Breast epithelium (tissue), 4 donors: ENCODE results near the gene OCLN. TPM values are rescaled to one million over a fixed set of nuclear protein-coding genes. Genes with fewer than 3 reads are reported as not detected.

Experiments
- DNase-seq, 2 donors: peaks; one replicate each; pipeline ENCODE4 v3.0.0-alpha.2; 2019; ENCODE audit warnings: low spot score in 2 of 2
- H3K27ac ChIP-seq, 2 donors: fragments of 200-600 bp; sonication (generic) in 1 of 2; one replicate each; pipeline ENCODE4 v1.5.1; 2016 to 2019; ENCODE audit warnings: mild to moderate bottlenecking in 1 of 2
- H3K27me3 ChIP-seq, 2 donors: fragments of 200-600 bp; sonication (generic) in 1 of 2; one replicate each; pipeline versions ENCODE4 v1.5.1 to v1.6.0; 2017 to 2019; ENCODE audit warnings: control low read depth in 1 of 2, mild to moderate bottlenecking in 1 of 2
- H3K36me3 ChIP-seq: fragments of 200-600 bp; one replicate; pipeline ENCODE4 v1.5.1; 2019
- H3K4me1 ChIP-seq, 2 donors: fragments of 200-600 bp; sonication (generic); one replicate each; pipeline ENCODE4 v1.5.1; 2016 to 2019; ENCODE audit warnings: control low read depth in 1 of 2
- H3K4me3 ChIP-seq, 3 donors: fragments of 200-600 bp; sonication (generic); 1 replicate in 2 of 3; 2 replicates in 1 of 3; pipeline ENCODE4 v1.5.1; 2016 to 2019; ENCODE audit warnings: mild to moderate bottlenecking in 3 of 3, moderate library complexity in 2 of 3
- H3K9me3 ChIP-seq, 2 donors: fragments of 200-600 bp; sonication (generic) in 1 of 2; one replicate each; pipeline ENCODE4 v1.5.1; 2016 to 2019; ENCODE audit warnings: control low read depth in 1 of 2
- CTCF ChIP-seq, 3 donors: fragments of 450-650 bp; IDR thresholded peaks; one replicate each; pipeline ENCODE4 v1.5.1; 2016 to 2017; ENCODE audit warnings: antibody characterized with exemption in 3 of 3, mild to moderate bottlenecking in 3 of 3, moderate library complexity in 3 of 3
- POLR2A ChIP-seq: fragments of 450-650 bp; IDR thresholded peaks from one replicate; pipeline ENCODE4 v1.6.1; 2016; ENCODE audit warnings: antibody characterized with exemption, mild to moderate bottlenecking, moderate library complexity
- POLR2AphosphoS5 ChIP-seq, 3 donors: sonication (generic); formaldehyde crosslinking; IDR thresholded peaks; one replicate each; pipeline ENCODE4 v1.6.1; 2017; ENCODE audit warnings: antibody characterized with exemption in 3 of 3
- intact Hi-C: fragments of 100-400 bp; cut with DNase I; formaldehyde crosslinking; loops from one replicate; pipeline ENCODE4 v1.15.1; 2023; ENCODE audit warnings: low total_unique reads
- total RNA-seq, 3 donors: library from RNA; depleted of rRNA; stranded (reverse); fragments of >200 nt; gene quantifications; one replicate each; pipeline ENCODE4 v1.1.0, GENCODE V29; 2016

Gene OCLN
- total RNA-seq, 3 donors from 2014 or later, result 0.48 to 85.6 (median 35.7) TPM

GRCh38 chr5:69522035-69522434 lies 29.4 kb downstream of the OCLN start:
- no peaks in the 10 kb centered on the region for H3K4me1 ChIP-seq
- no peak overlapping the region for H3K27ac ChIP-seq
- DNase-seq, result no peak
- no peaks in the 10 kb centered on the region for H3K27me3 ChIP-seq
- no peaks in the 10 kb centered on the region for H3K36me3 ChIP-seq
- no peaks in the 10 kb centered on the region for H3K9me3 ChIP-seq
- H3K4me3 ChIP-seq, result no peak overlapping the region
- TF ChIP-seq POLR2AphosphoS5 (IDR thresholded peaks at IDR 0.05), result no peak
- intact Hi-C loops, result no loop called here

GRCh38 chr5:69525490-69525889 lies 32.9 kb downstream of the OCLN start:
- TF ChIP-seq POLR2AphosphoS5 (IDR thresholded peaks at IDR 0.05) (no peak), POLR2A (no peak), CTCF (IDR thresholded peaks at IDR 0.05) (no peak)
- DNase-seq, result no peak
- no peaks in the 10 kb centered on the region for H3K27me3 ChIP-seq
- no peaks in the 10 kb centered on the region for H3K4me1 ChIP-seq
- no peaks in the 10 kb centered on the region for H3K9me3 ChIP-seq
- no peaks in the 10 kb centered on the region for H3K36me3 ChIP-seq
- intact Hi-C loops, result no loop called here
- H3K4me3 ChIP-seq, result no peak overlapping the region
- no peak overlapping the region for H3K27ac ChIP-seq

DNA sequence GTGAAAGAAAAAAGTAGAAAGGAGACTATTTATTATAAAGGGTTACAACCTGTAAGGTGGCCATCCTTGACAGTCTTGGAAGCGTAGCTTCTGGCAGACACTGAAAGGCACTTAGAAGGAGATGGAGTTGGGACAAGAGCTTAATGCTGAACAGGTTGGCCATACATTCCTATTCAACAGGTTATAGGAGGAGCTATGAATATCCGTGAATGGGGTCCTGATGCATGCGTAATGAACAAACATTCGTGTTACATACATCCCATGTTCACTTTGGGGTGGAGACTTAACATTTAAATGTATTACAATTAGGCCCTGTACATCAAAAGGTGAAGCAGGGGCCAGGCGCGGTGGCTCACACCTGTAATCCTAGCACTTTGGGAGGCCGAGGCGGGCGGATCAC lies 34.1 kb downstream of the OCLN start:
- DNase-seq, result no peak
- intact Hi-C loops, result no loop called here
- no peaks in the 10 kb centered on the region for H3K27me3 ChIP-seq
- no peaks in the 10 kb centered on the region for H3K4me1 ChIP-seq
- no peaks in the 10 kb centered on the region for H3K36me3 ChIP-seq
- no peak overlapping the region for H3K4me3 ChIP-seq
- H3K27ac ChIP-seq, result no peak overlapping the region
- no peaks in the 10 kb centered on the region for H3K9me3 ChIP-seq
- TF ChIP-seq POLR2A (no peak), POLR2AphosphoS5 (IDR thresholded peaks at IDR 0.05) (no peak)

DNA sequence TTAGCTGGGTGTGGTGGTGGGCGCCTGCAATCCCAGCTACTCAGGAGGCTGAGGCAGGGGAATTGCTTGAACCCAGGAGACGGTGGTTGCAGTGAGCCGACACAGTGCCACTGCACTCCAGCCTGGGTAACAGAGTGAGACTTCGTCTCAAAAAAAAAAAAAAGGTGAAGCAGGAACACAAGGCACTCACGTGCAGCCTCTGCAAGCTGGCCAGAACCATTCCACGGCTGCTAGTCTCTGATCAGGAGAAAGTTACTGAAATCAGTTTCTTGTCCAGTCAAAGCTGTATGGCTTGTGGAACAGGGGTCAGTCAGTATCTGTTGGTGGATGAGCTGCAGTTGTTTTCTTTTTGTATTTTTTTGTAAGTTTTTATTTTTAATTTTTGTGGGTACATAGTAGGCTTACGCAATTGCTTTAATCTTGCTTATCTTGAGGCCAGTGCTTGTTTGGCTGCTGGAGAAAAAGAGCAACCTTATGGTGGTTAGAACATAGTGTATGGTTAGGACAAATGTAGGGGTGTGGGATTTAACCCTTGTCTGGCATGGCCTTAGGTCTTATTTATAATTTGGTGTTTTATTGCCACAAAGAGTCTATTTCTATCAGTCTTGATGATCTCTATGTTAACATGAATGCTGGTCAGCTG lies 34.7 kb downstream of the OCLN start:
- H3K9me3 ChIP-seq, result no peaks in the 10 kb centered on the region
- intact Hi-C loops, result no loop called here

DNA sequence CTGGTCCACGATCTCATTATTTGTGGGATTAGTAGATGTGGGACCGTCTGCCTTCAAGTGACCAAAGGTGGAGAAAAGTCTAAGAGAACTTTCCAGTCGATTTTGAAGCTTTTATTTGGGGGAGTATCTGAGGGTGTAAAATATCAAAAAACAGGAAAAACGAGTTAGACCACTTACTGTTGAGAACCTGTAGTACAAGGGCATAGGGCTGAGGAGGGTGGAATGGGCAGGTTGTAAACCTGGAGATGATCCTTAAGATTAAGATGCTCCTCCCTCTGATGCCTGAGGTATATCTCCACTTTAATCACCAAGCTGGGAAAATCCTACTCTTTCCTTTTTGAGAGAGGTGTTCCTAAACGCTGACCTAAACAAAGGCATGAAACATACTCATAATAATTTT lies 35.4 kb downstream of the OCLN start:
- no peaks in the 10 kb centered on the region for H3K36me3 ChIP-seq
- no peaks in the 10 kb centered on the region for H3K9me3 ChIP-seq
- peak overlapping the region; percentile 16 to 35 for H3K27ac ChIP-seq
- H3K4me1 ChIP-seq, result no peaks in the 10 kb centered on the region
- intact Hi-C loops, result no loop called here
- H3K27me3 ChIP-seq, result no peaks in the 10 kb centered on the region
- no peak for DNase-seq
- TF ChIP-seq POLR2A (no peak), CTCF (IDR thresholded peaks at IDR 0.05) (no peak), POLR2AphosphoS5 (IDR thresholded peaks at IDR 0.05) (no peak)
- no peak overlapping the region for H3K4me3 ChIP-seq

More for the DNA sequence above, 34.7 kb downstream of the OCLN start:
- Histone ChIP-seq H3K27ac (peak overlapping the region; percentile 16 to 35), H3K4me3 (no peak overlapping the region), H3K36me3 (no peaks in the 10 kb centered on the region), H3K27me3 (no peaks in the 10 kb centered on the region), H3K4me1 (no peaks in the 10 kb centered on the region)
- TF ChIP-seq POLR2AphosphoS5 (IDR thresholded peaks at IDR 0.05), result no peak
- no peak for TF ChIP-seq POLR2A
- TF ChIP-seq CTCF (IDR thresholded peaks at IDR 0.05), result no peak
- DNase-seq, result no peak

DNA sequence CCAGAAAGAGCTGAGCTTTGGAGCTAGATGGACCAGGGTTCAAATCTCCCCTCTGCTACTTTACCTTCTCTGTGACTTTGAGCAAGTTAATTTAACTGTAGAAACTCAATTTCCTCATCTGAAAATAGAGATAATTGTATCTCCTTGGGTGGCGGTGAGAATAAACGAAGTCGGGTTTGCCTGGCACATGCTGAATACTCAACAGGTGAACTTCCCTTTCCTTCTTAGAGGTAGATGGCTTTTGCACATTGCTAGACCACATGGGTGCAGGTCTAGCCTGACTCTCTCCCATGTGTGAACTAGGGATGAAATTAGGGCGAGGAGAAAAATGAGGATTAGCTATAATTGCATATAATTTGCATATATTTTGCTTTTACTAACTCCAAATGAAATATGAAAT lies 36.0 kb downstream of the OCLN start:
- DNase-seq, result no peak
- TF ChIP-seq CTCF (IDR thresholded peaks at IDR 0.05) (no peak), POLR2AphosphoS5 (IDR thresholded peaks at IDR 0.05) (no peak), POLR2A (no peak)
- intact Hi-C loops, result no loop called here
- Histone ChIP-seq H3K36me3 (no peaks in the 10 kb centered on the region), H3K4me3 (no peak overlapping the region), H3K27me3 (no peaks in the 10 kb centered on the region), H3K27ac (no peak overlapping the region), H3K4me1 (no peaks in the 10 kb centered on the region), H3K9me3 (no peaks in the 10 kb centered on the region)
